HTR-8/SVneo (cell line): ENCODE measurements around the gene TMEM109.

Experiments
- DNase-seq: peaks from one replicate; pipeline ENCODE4 v3.0.0; 2011; ENCODE audit warnings: low spot score, mixed read lengths; ENCODE audit not compliant: insufficient read length
- FAIRE-seq: peaks from 2 replicates; lab custom pipeline; 2011; peaks lifted over from hg19 to GRCh38; lab: Jason Lieb, UNC

The TMEM109 gene, protein sequence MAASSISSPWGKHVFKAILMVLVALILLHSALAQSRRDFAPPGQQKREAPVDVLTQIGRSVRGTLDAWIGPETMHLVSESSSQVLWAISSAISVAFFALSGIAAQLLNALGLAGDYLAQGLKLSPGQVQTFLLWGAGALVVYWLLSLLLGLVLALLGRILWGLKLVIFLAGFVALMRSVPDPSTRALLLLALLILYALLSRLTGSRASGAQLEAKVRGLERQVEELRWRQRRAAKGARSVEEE

GRCh38 chr11:60913793-60914632, at the start of gene TMEM109:
TMEM109 (plus strand) TSS chr11:60914158; CDS start chr11:60919694, 5,536 bp downstream.
- DNase-seq = peak; percentile 87
- no peak for FAIRE-seq

GRCh38 chr11:60864856-60865513, 49.0 kb upstream of the TMEM109 start:
- DNase-seq (no peak), FAIRE-seq (no peak)

- DNase-seq (no peak), FAIRE-seq (no peak)
These were observed 46.8 kb upstream of the TMEM109 start, which contains the start of gene ZP1 for GRCh38 chr11:60866911-60867870. ZP1 (plus strand) TSS chr11:60867542; CDS start chr11:60867562, 20 bp downstream.

GRCh38 chr11:60867871-60868681, 45.9 kb upstream of the TMEM109 start:
- no peak for DNase-seq
- FAIRE-seq = no peak

DNA sequence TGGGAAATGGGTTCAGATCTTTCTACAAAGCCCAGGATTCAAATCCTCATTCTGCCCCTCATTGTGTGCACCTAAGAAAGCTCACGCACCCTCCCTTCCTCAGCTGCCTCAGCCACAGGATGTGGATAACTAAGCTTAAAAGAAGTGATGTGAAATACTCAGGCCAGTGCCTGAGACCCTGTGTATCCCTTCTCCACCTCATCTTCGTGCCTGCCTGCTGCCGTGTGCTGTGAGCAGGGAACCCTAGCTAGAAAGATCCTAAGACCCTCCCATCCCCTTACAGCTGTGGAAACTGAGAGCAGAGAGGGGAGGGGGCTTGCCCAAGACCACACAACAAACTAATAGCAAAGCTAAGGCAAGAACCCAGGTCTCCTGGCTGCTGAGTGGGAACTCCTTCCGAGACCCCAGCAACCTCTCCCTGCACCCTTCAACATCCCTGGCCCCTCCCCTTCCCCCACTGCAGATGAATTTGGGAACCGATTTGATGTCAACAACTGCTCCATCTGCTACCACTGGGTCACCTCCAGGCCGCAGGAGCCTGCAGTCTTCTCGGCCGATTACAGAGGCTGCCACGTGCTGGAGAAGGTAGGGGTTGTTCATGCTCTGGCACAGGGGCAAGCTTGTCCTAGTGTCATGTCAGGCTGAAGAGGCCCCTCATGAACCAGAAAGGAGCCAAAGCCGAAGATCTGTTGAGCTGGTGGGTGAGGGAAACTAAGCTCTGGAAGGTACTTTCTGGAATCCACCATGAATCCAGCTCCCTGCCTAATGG, 45.1 kb upstream of the TMEM109 start:
- DNase-seq (no peak), FAIRE-seq (no peak)

- FAIRE-seq = no peak
- no peak for DNase-seq
These were observed 44.5 kb upstream of the TMEM109 start for GRCh38 chr11:60869451-60869825.

DNA sequence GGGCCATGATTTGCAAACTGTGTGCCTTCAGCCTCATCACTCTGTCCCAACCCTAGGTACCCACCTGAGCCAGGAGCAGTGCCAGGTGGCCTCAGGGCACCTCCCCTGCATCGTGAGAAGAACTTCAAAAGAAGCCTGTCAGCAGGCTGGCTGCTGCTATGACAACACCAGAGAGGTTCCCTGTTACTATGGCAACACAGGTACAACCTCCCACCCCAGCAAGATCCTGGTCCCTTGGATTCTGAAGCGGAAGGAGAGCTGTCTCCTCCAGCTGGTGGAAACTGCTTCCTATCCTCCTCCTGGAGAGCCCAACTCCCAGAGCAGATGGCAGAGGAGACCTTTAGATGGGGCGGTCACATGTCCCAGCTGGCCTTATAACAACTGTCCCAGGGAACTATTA, 43.7 kb upstream of the TMEM109 start:
- FAIRE-seq = no peak
- no peak for DNase-seq

DNA sequence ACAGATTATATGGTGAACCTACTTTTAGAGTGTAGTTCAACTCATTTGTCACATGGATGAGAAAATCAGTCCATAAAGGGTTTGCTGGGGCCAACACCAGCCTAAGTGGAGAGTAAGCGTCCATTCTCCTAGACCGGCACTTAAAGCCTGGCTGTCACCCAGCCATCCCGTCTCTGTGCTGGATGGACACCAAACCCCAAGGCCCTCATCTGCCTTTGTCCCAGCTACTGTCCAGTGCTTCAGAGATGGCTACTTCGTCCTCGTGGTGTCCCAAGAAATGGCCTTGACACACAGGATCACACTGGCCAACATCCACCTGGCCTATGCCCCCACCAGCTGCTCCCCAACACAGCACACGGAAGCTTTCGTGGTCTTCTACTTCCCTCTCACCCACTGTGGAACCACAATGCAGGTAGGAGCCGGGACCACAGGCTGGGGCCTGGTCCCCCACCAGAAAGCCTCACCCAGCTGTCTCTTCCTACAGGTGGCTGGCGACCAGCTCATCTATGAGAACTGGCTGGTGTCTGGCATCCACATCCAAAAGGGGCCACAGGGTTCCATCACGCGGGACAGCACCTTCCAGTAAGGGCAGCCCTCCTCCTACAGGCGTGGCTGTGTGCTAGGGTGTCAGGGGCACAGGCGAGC, 43.1 kb upstream of the TMEM109 start:
- no peak for FAIRE-seq
- no peak for DNase-seq

- no peak for FAIRE-seq
These were observed 42.4 kb upstream of the TMEM109 start for GRCh38 chr11:60871378-60872061.

DNA sequence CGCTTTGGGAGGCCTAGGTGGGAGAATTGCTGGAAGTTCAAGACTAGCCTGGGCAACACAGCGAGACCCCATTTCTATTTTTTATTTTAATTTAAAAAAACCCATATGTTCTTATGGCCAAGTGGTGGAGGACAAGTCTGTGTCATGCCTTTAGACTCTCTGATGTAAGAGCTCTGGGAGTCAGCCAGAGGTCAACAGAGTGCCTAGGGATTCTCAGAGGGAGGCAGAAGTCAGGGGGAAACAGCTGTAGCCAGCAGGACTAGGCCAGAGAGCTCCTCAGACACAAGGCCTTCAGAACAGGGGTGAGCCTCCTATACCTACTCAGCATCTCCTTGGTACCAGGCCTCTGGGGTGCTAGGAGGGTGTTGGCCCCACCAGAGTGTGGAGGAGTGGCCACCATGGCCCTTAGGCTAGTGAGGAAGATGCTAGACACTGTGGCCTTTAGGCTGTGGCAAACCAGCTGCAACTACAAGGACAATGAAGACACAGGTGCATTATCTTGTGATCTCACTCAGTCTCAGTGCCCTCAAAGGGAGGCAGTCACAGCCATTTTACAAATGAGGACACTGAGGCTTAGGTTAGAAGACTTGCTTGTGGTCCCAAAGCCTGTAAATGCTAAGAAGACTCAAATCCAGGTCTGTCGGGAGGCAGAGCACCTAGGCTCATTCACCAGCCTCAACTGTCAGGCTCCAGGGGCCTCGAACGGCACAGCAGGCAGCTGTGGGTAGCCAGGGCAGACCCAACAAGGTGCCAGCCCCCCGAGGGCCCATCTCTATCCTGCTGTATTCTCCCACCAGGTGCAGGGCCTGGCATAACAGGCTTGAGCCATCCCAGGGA, 41.6 kb upstream of the TMEM109 start:
- DNase-seq (no peak), FAIRE-seq (peak; percentile 20)

More at GRCh38 chr11:60871378-60872061, 42.4 kb upstream of the TMEM109 start:
- no peak for DNase-seq

GRCh38 chr11:60872961-60873524, 40.9 kb upstream of the TMEM109 start:
- FAIRE-seq (peak; percentile 85), DNase-seq (peak; percentile 76)

GRCh38 chr11:60873533-60873932, 40.4 kb upstream of the TMEM109 start:
- no peak for FAIRE-seq
- DNase-seq = no peak

DNA sequence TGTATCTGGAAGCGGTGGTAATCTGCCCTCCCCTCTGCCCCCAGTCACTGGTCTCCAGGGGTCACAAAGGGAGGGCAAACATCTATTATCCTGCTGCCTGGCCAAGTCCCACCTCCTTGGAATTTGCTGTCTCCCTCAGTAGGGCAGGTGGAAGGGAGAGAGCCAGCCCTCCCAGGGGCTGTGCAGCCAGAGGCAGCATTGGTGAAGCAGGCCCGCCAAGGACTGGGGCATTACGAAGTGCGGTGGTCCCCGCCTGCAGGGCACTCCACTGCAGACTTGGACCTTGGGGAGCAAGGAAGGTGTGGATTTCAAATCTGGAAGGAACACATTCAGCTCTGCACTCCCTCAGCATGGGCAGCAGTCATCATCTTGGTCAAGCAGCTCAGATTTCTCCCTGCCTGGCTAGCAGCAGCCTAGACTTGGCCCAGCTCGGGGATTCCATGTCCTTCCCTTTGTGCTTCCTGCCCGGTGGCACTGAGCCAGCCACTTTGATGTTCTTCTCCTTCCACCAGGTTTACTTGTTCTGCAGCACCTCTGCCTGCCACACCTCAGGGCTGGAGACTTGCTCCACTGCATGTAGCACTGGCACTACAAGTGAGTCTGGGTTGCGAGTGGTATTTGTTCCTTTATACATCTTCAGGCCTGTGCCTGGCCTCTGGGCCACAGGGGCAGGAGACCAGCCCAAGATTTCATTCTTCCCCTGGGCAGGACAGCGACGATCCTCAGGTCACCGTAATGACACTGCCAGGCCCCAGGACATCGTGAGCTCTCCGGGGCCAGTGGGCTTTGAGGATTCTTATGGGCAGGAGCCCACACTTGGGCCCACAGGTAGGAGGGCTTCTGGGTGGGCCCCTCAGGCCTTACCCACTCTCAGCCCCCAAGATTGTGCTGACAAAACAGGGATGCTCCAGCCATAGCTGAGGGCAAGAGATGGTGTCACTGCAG, 39.3 kb upstream of the TMEM109 start:
- DNase-seq = no peak
- no peak for FAIRE-seq

GRCh38 chr11:60875366-60876167, 38.4 kb upstream of the TMEM109 start:
- FAIRE-seq (no peak), DNase-seq (no peak)
